ENCODE results near the gene BCAP31. TPM values are rescaled to one million over a fixed set of nuclear protein-coding genes. Genes with fewer than 3 reads are reported as not detected.
A peak's percentile ranks its signal among the peaks of the same experiment; 100 is the strongest.
"Not testable (repeated sequence)": the region's sequence is repeated elsewhere in the genome, so short reads cannot be mapped to it uniquely, and the experiment has no call there.

BCAP31 gene
- total RNA-seq, 1 experiment from 2014 or later = 138 TPM

GRCh38 chrX:153696538-153696937 lies 27.6 kb downstream of the BCAP31 start:
- Mint-ChIP-seq H3K36me3 (ENCODE audit: insufficient read depth in 1 of 3, low read depth in 3 of 3) (peaks cover 26 to 59% (median 45%) of the 10 kb centered on the region in 3 experiments), H3K27ac (peak overlapping the region in 1 of 3 experiments; percentile 94; a peak in 2 of 7 replicates), H3K9me3 (peaks cover 52 to 75% of the 10 kb centered on the region in 2 experiments)
- H2BK15ac ChIP-seq (ENCODE audit: low read depth, low read length); H2BK12ac ChIP-seq (ENCODE audit: insufficient read length, low read depth, low read length); H2AFZ ChIP-seq (ENCODE audit: low read length); H2AK5ac ChIP-seq (ENCODE audit: insufficient read length, low read length); H3K9ac ChIP-seq (ENCODE audit: extremely low read depth, insufficient read length, low read length); H3K14ac ChIP-seq (ENCODE audit: insufficient read depth, low read length); H3K79me2 ChIP-seq (ENCODE audit: insufficient read depth, low read length); H4K20me1 ChIP-seq (ENCODE audit: control insufficient read depth, insufficient read depth, insufficient read length); H3K23ac ChIP-seq (ENCODE audit: insufficient read length, low read depth, low read length); H3T11ph ChIP-seq (ENCODE audit: low read length); H3K79me1 ChIP-seq (ENCODE audit: insufficient read depth, low read depth, low read length, poor library complexity, severe bottlenecking); H3K27me3 Mint-ChIP-seq (ENCODE audit: low read depth); H2BK20ac ChIP-seq (ENCODE audit: low read depth, low read length, poor library complexity, severe bottlenecking); H4K8ac ChIP-seq (replicated peaks; ENCODE audit: insufficient read length, low read depth, low read length); H2BK5ac ChIP-seq (ENCODE audit: insufficient read length, low read length); H4K5ac ChIP-seq (ENCODE audit: insufficient read length, low read depth, low read length); H3K4me2 ChIP-seq (ENCODE audit: insufficient read depth, insufficient read length, low read length); DNase-seq; H3K4ac ChIP-seq (ENCODE audit: low read depth, low read length); H4K91ac ChIP-seq (ENCODE audit: insufficient read length, low read depth, low read length); H3K4me1 ChIP-seq (ENCODE audit: insufficient read depth, low read length); H3K27me3 ChIP-seq (ENCODE audit: insufficient read depth, low read length); H3K4me3 Mint-ChIP-seq; H3K23me2 ChIP-seq (ENCODE audit: insufficient read length, low read depth, low read length, poor library complexity, severe bottlenecking); H3K18ac ChIP-seq (ENCODE audit: insufficient read length, low read depth, low read length); H3K27ac ChIP-seq (ENCODE audit: insufficient read length, low read depth, low read length); H3K4me1 Mint-ChIP-seq; H3K56ac ChIP-seq (ENCODE audit: insufficient read length, low read depth, low read length); H2BK120ac ChIP-seq (ENCODE audit: low read depth, low read length, poor library complexity, severe bottlenecking); H3K9me3 ChIP-seq (ENCODE audit: control insufficient read depth, low read depth, low read length): not testable (repeated sequence)
- WGBS (ENCODE audit: extremely low coverage, insufficient read length, low lambda C conversion rate) = no CpG with 5 or more reads among the region's 10 CpGs
